HepG2 (cell line): ENCODE measurements around the gene GPATCH3. TPM values are rescaled to one million over a fixed set of nuclear protein-coding genes. Genes with fewer than 3 reads are reported as not detected.

Source experiments
- CC2D1A ChIP-seq: sonication (generic); formaldehyde crosslinking; IDR thresholded peaks from 2 replicates; pipeline ENCODE4 v1.8.1; 2023; ENCODE audit warnings: mild to moderate bottlenecking, missing genetic modification reagents
- HNF4A ChIP-seq: sonication (generic); formaldehyde crosslinking; IDR thresholded peaks from 2 replicates; pipeline ENCODE4 v1.4.0; 2020; ENCODE audit warnings: missing genetic modification reagents
- HNRNPLL ChIP-seq: fragments of 200-400 bp; formaldehyde crosslinking; IDR thresholded peaks from 2 replicates; pipeline ENCODE4 v1.6.1; 2017; ENCODE audit warnings: mild to moderate bottlenecking, low read depth, low read length; ENCODE audit not compliant: poor library complexity, severe bottlenecking
- KDM4B ChIP-seq: sonication (generic); formaldehyde crosslinking; IDR thresholded peaks from 2 replicates; pipeline ENCODE4 v1.4.0; 2020; ENCODE audit warnings: missing genetic modification reagents
- MAZ ChIP-seq, 2 experiments: sonication (generic) in 1 of 2; formaldehyde crosslinking in 1 of 2; IDR thresholded peaks; 2 replicates each; pipeline versions ENCODE4 v1.5.0 to v1.6.1; 2012 to 2020; ENCODE audit warnings: low read depth in 2 of 2, mild to moderate bottlenecking in 2 of 2, borderline replicate concordance in 1 of 2, improper control_type of control experiment in 1 of 2, low read length in 1 of 2, missing genetic modification reagents in 1 of 2, moderate library complexity in 1 of 2
- MXD1 ChIP-seq: sonication (generic); formaldehyde crosslinking; IDR thresholded peaks from 2 replicates; pipeline ENCODE4 v1.4.0; 2020; ENCODE audit warnings: mild to moderate bottlenecking, missing genetic modification reagents
- NFYB ChIP-seq: sonication (generic); formaldehyde crosslinking; IDR thresholded peaks from 2 replicates; pipeline ENCODE4 v1.4.0; 2020; ENCODE audit warnings: missing genetic modification reagents
- NR2C2 ChIP-seq: sonication (generic); formaldehyde crosslinking; IDR thresholded peaks from 2 replicates; pipeline ENCODE4 v1.4.0; 2020; ENCODE audit warnings: missing genetic modification reagents, mild to moderate bottlenecking, moderate library complexity, borderline replicate concordance
- RBAK ChIP-seq: sonication (generic); formaldehyde crosslinking; IDR thresholded peaks from 2 replicates; pipeline ENCODE4 v1.5.1; 2020; ENCODE audit warnings: mild to moderate bottlenecking, missing genetic modification reagents
- SIN3A ChIP-seq: IDR thresholded peaks from 2 replicates; pipeline ENCODE4 v1.6.1; 2011; ENCODE audit warnings: low read depth, mild to moderate bottlenecking, control low read depth, low read length, borderline replicate concordance
- SMYD3 ChIP-seq: sonication (generic); formaldehyde crosslinking; IDR thresholded peaks from 2 replicates; pipeline ENCODE4 v1.8.1; 2023; ENCODE audit warnings: mild to moderate bottlenecking, missing genetic modification reagents
- SOX13 ChIP-seq, 3 experiments: fragments of 450-650 bp in 1 of 3; sonication (generic) in 1 of 3; formaldehyde crosslinking in 1 of 3; IDR thresholded peaks in 2 of 3; conservative IDR thresholded peaks in 1 of 3; 2 replicates each; pipeline versions ENCODE4 v1.5.0 to v1.6.1; 2016 to 2020; ENCODE audit warnings: antibody characterized with exemption in 1 of 3, mild to moderate bottlenecking in 1 of 3, missing compliant biosample characterization in 1 of 3, missing genetic modification reagents in 1 of 3, moderate library complexity in 1 of 3
- SP4 ChIP-seq: sonication (generic); formaldehyde crosslinking; IDR thresholded peaks from 2 replicates; pipeline ENCODE4 v1.8.1; 2023; ENCODE audit warnings: mild to moderate bottlenecking, missing genetic modification reagents
- ZNF232 ChIP-seq: sonication (generic); formaldehyde crosslinking; IDR thresholded peaks from 2 replicates; pipeline ENCODE4 v1.4.0; 2020; ENCODE audit warnings: missing genetic modification reagents, borderline replicate concordance
- ZNF431 ChIP-seq: sonication (generic); formaldehyde crosslinking; IDR thresholded peaks from 2 replicates; pipeline ENCODE4 v1.9.0; 2022; ENCODE audit warnings: missing genetic modification reagents, low read depth, mild to moderate bottlenecking, borderline replicate concordance
- ZNF546 ChIP-seq: sonication (generic); formaldehyde crosslinking; conservative IDR thresholded peaks from 2 replicates; pipeline ENCODE4 v1.8.1; 2023; ENCODE audit warnings: mild to moderate bottlenecking, missing genetic modification reagents
- ZNF558 ChIP-seq: sonication (generic); formaldehyde crosslinking; IDR thresholded peaks from 2 replicates; pipeline ENCODE4 v1.9.0; 2022; ENCODE audit warnings: mild to moderate bottlenecking, missing genetic modification reagents, borderline replicate concordance
- ZNF724P ChIP-seq: sonication (generic); formaldehyde crosslinking; IDR thresholded peaks from 2 replicates; pipeline ENCODE4 v1.8.0; 2022; ENCODE audit warnings: missing genetic modification reagents, borderline replicate concordance
- ZSCAN20 ChIP-seq: sonication (generic); formaldehyde crosslinking; IDR thresholded peaks from 2 replicates; pipeline ENCODE4 v1.4.0; 2020; ENCODE audit warnings: missing genetic modification reagents, mild to moderate bottlenecking, borderline replicate concordance
- ZSCAN9 ChIP-seq: IDR thresholded peaks from 2 replicates; pipeline ENCODE4 v1.6.1; 2016; ENCODE audit warnings: borderline replicate concordance
- polyA plus RNA-seq, 8 experiments: library from polyadenylated mRNA; depleted of rRNA in 3 of 8; stranded (reverse) in 7 of 8; unstranded in 1 of 8; fragments of >200 nt; fragmentation: Illumina TruSeq in 4 of 8; extraction: Trizol in 4 of 8; gene quantifications; 2 replicates each; pipeline versions ENCODE4 v1.2.1 to v1.2.3, GENCODE V29; 2011 to 2016; ENCODE audit warnings: low read depth in 4 of 8, missing spikeins in 1 of 8, mixed read lengths in 1 of 8; ENCODE audit not compliant: insufficient read depth in 1 of 8
- total RNA-seq, 5 experiments: library from RNA; depleted of rRNA; stranded (reverse); fragments of >200 nt; fragmentation: Illumina TruSeq; extraction: Trizol; gene quantifications; 2 replicates each; pipeline ENCODE4 v1.2.3, GENCODE V29; 2016; ENCODE audit warnings: low read depth in 1 of 5
- TF ChIP-seq, protein P1 (sequence below): sonication (generic); formaldehyde crosslinking; IDR thresholded peaks from 2 replicates; pipeline ENCODE4 v1.4.0; 2020; ENCODE audit warnings: missing genetic modification reagents
- TF ChIP-seq, protein P2 (sequence below): sonication (generic); formaldehyde crosslinking; IDR thresholded peaks from 2 replicates; pipeline ENCODE4 v1.4.0; 2020; ENCODE audit warnings: missing genetic modification reagents

Gene GPATCH3
- total and polyA plus RNA-seq, 2 of the 13 experiments (the other 11 are each of a cell fraction or from before 2014, with no cell fraction given), result 8.3 to 11.0 TPM

DNA sequence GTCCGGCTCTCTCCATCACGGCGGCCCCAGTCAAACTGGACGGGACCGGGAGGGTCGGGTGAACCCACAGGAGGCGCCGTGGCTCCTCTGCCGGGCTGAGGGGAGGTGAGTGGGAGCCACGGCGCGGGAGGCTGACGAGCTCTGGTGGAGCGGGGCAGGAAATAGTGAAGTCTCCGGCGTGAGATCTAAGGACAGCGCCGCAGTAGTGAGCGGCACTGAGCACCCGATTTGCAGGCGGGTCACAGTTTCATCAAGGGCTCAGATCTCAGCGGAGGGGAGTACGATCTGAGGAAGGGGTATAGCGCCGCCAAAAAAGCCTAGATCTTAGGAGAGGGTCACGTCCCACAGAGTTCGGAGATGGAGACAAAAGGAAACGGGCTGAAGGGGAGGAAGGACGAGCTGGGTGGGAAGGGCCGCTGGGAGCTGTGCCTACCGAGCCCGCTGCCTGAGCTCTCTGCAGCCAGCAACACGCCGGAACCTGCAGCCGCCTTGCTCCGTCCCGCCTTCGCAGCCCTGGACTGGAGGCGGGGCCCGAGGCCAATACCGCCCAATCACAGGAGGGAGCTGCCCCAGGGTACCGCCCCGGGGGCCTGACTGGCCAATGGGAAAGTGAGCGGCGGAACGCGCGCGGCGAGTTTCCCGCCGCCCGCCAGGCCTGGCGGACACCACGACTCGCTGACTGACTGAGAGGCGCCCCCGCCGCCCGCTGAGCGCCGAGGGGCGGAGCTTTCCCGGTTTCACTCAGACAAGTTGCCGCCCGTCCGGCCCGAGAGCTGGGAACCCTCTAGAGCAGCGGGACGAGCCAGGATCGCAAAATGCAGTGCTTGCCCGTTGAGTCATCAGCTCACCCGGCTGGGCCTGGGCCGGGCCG lies 35.4 kb downstream of the GPATCH3 start (continued):
- TF ChIP-seq RBAK (CRISPR knock-in tag) (peak; percentile 56; the same call in 1 of the 2 replicates), HNRNPLL (peak; percentile 67), NFYB (CRISPR knock-in tag) (peak; percentile 97), ZNF431 (CRISPR knock-in tag) (0 out of 2 replicates have a peak, but pooled peaks have one; percentile 35), HNF4A (CRISPR knock-in tag) (no peak), MXD1 (peak; percentile 74), SIN3A (peak; percentile 26; the same call in 1 of the 2 replicates), SMYD3 (peak; percentile 60; the same call in 1 of the 2 replicates), KDM4B (CRISPR knock-in tag) (peak; percentile 16; the same call in 1 of the 2 replicates), CC2D1A (peak; percentile 63; the same call in 1 of the 2 replicates), ZNF232 (CRISPR knock-in tag) (peak; percentile 60; the same call in 1 of the 2 replicates), SOX13 (IDR thresholded peaks at IDR 0.05) (no peak), SOX13 (CRISPR knock-in tag; conservative IDR thresholded peaks at IDR 0.05 in 1 of 2, IDR thresholded peaks at IDR 0.05 in 1 of 2) (no peak; a peak in 1 of 4 replicates), SP4 (CRISPR knock-in tag) (peak; percentile 99), MAZ (IDR thresholded peaks at IDR 0.05; ENCODE audit: borderline replicate concordance, low read depth, low read length) (peak; percentile 55; the same call in 1 of the 2 replicates), MAZ (CRISPR knock-in tag; IDR thresholded peaks at IDR 0.05; ENCODE audit: low read depth) (peak; percentile 83), ZNF724P (peak; percentile 90; the same call in 1 of the 2 replicates), ZNF546 (CRISPR knock-in tag) (no peak), ZSCAN9 (CRISPR knock-in tag) (peak; percentile 43; the same call in 1 of the 2 replicates), ZNF558 (CRISPR knock-in tag) (peak; percentile 90; the same call in 1 of the 2 replicates), NR2C2 (0 out of 2 replicates have a peak, but pooled peaks have one; percentile 18), ZSCAN20 (CRISPR knock-in tag) (peak; percentile 59; the same call in 1 of the 2 replicates)
- TF ChIP-seq, protein P1, sequence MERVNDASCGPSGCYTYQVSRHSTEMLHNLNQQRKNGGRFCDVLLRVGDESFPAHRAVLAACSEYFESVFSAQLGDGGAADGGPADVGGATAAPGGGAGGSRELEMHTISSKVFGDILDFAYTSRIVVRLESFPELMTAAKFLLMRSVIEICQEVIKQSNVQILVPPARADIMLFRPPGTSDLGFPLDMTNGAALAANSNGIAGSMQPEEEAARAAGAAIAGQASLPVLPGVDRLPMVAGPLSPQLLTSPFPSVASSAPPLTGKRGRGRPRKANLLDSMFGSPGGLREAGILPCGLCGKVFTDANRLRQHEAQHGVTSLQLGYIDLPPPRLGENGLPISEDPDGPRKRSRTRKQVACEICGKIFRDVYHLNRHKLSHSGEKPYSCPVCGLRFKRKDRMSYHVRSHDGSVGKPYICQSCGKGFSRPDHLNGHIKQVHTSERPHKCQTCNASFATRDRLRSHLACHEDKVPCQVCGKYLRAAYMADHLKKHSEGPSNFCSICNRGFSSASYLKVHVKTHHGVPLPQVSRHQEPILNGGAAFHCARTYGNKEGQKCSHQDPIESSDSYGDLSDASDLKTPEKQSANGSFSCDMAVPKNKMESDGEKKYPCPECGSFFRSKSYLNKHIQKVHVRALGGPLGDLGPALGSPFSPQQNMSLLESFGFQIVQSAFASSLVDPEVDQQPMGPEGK (CRISPR knock-in tag), result peak; percentile 74
- TF ChIP-seq, protein P2, sequence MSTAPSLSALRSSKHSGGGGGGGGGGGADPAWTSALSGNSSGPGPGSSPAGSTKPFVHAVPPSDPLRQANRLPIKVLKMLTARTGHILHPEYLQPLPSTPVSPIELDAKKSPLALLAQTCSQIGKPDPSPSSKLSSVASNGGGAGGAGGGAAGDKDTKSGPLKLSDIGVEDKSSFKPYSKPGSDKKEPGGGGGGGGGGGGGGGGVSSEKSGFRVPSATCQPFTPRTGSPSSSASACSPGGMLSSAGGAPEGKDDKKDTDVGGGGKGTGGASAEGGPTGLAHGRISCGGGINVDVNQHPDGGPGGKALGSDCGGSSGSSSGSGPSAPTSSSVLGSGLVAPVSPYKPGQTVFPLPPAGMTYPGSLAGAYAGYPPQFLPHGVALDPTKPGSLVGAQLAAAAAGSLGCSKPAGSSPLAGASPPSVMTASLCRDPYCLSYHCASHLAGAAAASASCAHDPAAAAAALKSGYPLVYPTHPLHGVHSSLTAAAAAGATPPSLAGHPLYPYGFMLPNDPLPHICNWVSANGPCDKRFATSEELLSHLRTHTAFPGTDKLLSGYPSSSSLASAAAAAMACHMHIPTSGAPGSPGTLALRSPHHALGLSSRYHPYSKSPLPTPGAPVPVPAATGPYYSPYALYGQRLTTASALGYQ (CRISPR knock-in tag), result 0 out of 2 replicates have a peak, but pooled peaks have one; percentile 36
